Activated gamma-delta T cell treated with anti-CD3 and anti-CD28 coated beads, Interleukin-2, amount 50 U/mL, for 16 hours (primary cell): ENCODE measurements around the gene MORF4L1.
"Not testable (repeated sequence)": the region's sequence is repeated elsewhere in the genome, so short reads cannot be mapped to it uniquely, and the experiment has no call there.

Experiments used
- DNase-seq: peaks from one replicate; pipeline ENCODE4 v3.0.0-alpha.2; 2020; ENCODE audit warnings: low read depth

MORF4L1 gene

GRCh38 chr15:78859971-78860719, 12.5 kb upstream of the MORF4L1 start:
- DNase-seq, result peak; percentile 57

GRCh38 chr15:78865585-78865984, 7.1 kb upstream of the MORF4L1 start:
- DNase-seq, result not testable (repeated sequence)

- not testable (repeated sequence) for DNase-seq
Observed at GRCh38 chr15:78866031-78866430, 6.7 kb upstream of the MORF4L1 start.

- no peak for DNase-seq
Observed at GRCh38 chr15:78866803-78867202, 5.9 kb upstream of the MORF4L1 start.

GRCh38 chr15:78868366-78868765, 4.3 kb upstream of the MORF4L1 start:
- no peak for DNase-seq

- DNase-seq, result not testable (repeated sequence)
Observed at GRCh38 chr15:78871483-78872127, 1.1 kb upstream of the MORF4L1 start.

- peak; percentile 85 for DNase-seq
Observed at GRCh38 chr15:78872972-78873792, 492 bp downstream of the MORF4L1 start.

- DNase-seq, result no peak
Observed at GRCh38 chr15:78873793-78874765, 1.4 kb downstream of the MORF4L1 start.

- DNase-seq, result no peak
Observed at GRCh38 chr15:78875107-78875914, 2.6 kb downstream of the MORF4L1 start.

GRCh38 chr15:78876954-78877353, 4.3 kb downstream of the MORF4L1 start:
- DNase-seq, result not testable (repeated sequence)

- DNase-seq, result no peak
Observed at GRCh38 chr15:78878356-78878755, 5.7 kb downstream of the MORF4L1 start.

- no peak for DNase-seq
Observed at GRCh38 chr15:78879517-78880241, 7.0 kb downstream of the MORF4L1 start.

- no peak for DNase-seq
Observed at GRCh38 chr15:78880242-78880533, 7.5 kb downstream of the MORF4L1 start.

- no peak for DNase-seq
Observed at GRCh38 chr15:78880813-78881212, 8.1 kb downstream of the MORF4L1 start.

GRCh38 chr15:78881681-78882080, 9.0 kb downstream of the MORF4L1 start:
- no peak for DNase-seq

- no peak for DNase-seq
Observed at GRCh38 chr15:78889000-78889399, 16.3 kb downstream of the MORF4L1 start.

GRCh38 chr15:78893538-78893937, 20.8 kb downstream of the MORF4L1 start:
- no peak for DNase-seq

GRCh38 chr15:78895471-78895870, 22.8 kb downstream of the MORF4L1 start:
- no peak for DNase-seq

- no peak for DNase-seq
Observed at GRCh38 chr15:78898540-78898939, 25.9 kb downstream of the MORF4L1 start.
